ENCODE data around the gene LRRC49. TPM values are rescaled to one million over a fixed set of nuclear protein-coding genes. Genes with fewer than 3 reads are reported as not detected.
A peak's percentile ranks its signal among the peaks of the same experiment; 100 is the strongest.

Gene LRRC49
- total and polyA plus RNA-seq, 2 of the 4 experiments (the other 2 are of a cell fraction), result 8.6 to 16.8 TPM

DNA sequence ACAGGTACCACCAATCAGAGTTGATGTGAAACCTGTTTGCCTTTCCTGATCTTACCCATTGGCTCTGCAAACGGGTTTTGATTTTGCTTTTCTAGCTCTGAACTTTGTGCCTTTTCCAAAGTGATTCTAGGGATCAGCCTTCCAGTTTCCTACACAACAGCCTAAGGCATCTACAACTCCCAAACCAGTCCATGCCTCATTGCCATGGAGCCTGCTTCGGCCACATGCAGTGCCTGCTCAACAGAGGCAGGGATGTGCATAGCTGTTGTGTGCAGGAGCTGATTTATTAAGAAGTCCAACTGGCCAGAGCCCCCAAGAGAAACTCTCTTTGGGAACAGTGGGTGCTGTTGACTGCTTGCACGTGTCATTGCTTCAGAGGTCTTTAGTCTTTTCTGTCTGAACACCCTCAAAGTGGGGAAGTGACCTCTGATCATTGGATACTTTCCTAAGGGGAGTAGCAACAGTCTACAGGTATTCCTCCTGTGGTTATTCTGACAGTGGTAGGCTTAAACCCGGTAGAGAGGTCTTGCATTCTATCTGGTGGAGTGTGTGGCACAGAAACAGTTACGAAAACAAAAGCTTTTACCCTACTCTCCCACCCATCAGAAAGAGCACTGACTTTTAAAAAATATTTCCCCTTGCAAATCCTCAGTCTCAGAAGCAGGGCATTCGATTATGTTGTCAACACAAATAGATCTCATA lies 186.0 kb downstream of the LRRC49 start:
- 0 out of 2 replicates have a peak overlapping the region, but pooled peaks have one; percentile 0 for H3K14ac ChIP-seq (replicated peaks; ENCODE audit: low read depth, low read length)
- ATAC-seq (ENCODE audit: low read depth), result no peak
- no peaks in the 10 kb centered on the region for H3K27me3 ChIP-seq (ENCODE audit: control insufficient read depth, insufficient read depth, low read length)
- H3K4me3 ChIP-seq (ENCODE audit: insufficient read depth, low read depth, low read length), result no peak overlapping the region
- intact Hi-C loops (cut with micrococcal nuclease), result no loop called here
- peak overlapping the region; percentile 2 for H2BK5ac ChIP-seq (ENCODE audit: low read depth, low read length, poor library complexity, severe bottlenecking)
- no peaks in the 10 kb centered on the region for H4K20me1 ChIP-seq (ENCODE audit: insufficient read depth, low read length)
- DNase-seq, result no peak
- H3K9me1 ChIP-seq (ENCODE audit: insufficient read depth, low read length), result peaks cover 9% of the 10 kb centered on the region
- H4K91ac ChIP-seq (ENCODE audit: insufficient read depth, low read depth, low read length), result peak overlapping the region; percentile 39; the same call in 1 of the 2 replicates
- no TSS peak for BruUV-seq (replicated peaks)
- peak overlapping the region; percentile 20 for H2BK120ac ChIP-seq (ENCODE audit: low read depth, low read length)
- H3K23ac ChIP-seq (ENCODE audit: low read depth, low read length), result no peak overlapping the region
- H3K36me3 ChIP-seq (ENCODE audit: control insufficient read depth, insufficient read depth, low read length), result no peaks in the 10 kb centered on the region
- H3K4me2 ChIP-seq (ENCODE audit: low read depth, low read length), result no peak overlapping the region
- H3K18ac ChIP-seq (ENCODE audit: low read depth, low read length), result peak overlapping the region; percentile 48; the same call in 1 of the 2 replicates
- ChIA-PET POLR2A (ENCODE audit: unreplicated experiment) (no interaction called here), CTCF (no interaction called here)
- H2AFZ ChIP-seq (replicated peaks; ENCODE audit: low read length, poor library complexity), result no peak overlapping the region
- in situ Hi-C loops (cut with MboI; ENCODE audit: low sequenced_read_pairs), result no loop called here
- no peak overlapping the region for H3K9ac ChIP-seq (ENCODE audit: low read depth, low read length)
- no peak overlapping the region for H3K27ac ChIP-seq (ENCODE audit: insufficient read depth, low read length)
- dilution Hi-C loops (cut with HindIII; ENCODE audit: low sequenced_read_pairs, unreplicated experiment), result no loop called here
- no peaks in the 10 kb centered on the region; the same call in 1 of the 2 replicates for H3K9me3 ChIP-seq (ENCODE audit: control insufficient read depth, insufficient read depth, low read length)
- peak overlapping the region; percentile 52; the same call in 1 of the 3 replicates for H2BK15ac ChIP-seq (ENCODE audit: low read depth, low read length)
- H2AK9ac ChIP-seq (replicated peaks; ENCODE audit: low read depth, low read length, poor library complexity), result no peak overlapping the region
- no CpG with 5 or more reads among the region's 6 CpGs for WGBS, 2 experiments (ENCODE audit: extremely low coverage in 2 of 2, insufficient read length in 1 of 2)
- peaks cover 15% of the 10 kb centered on the region for H3K4me1 ChIP-seq (ENCODE audit: control insufficient read depth, insufficient read depth, low read length)
- peak overlapping the region; percentile 49; the same call in 1 of the 2 replicates for H4K5ac ChIP-seq (ENCODE audit: low read depth, low read length)
- peak overlapping the region in 1 of 2 experiments; percentile 36; a peak in 1 of 4 replicates for H4K8ac ChIP-seq (ENCODE audit: low read depth in 2 of 2, low read length in 2 of 2)
- H2AK5ac ChIP-seq (ENCODE audit: low read depth, low read length), result peak overlapping the region; percentile 29
- H2BK20ac ChIP-seq (ENCODE audit: low read depth, low read length), result peak overlapping the region; percentile 52; the same call in 1 of the 2 replicates
- TF ChIP-seq CHD1 (IDR thresholded peaks at IDR 0.05; ENCODE audit: low read depth, low read length), result no peak
- no peak for TF ChIP-seq CEBPB (IDR thresholded peaks at IDR 0.05; ENCODE audit: low read depth, low read length)
- TF ChIP-seq, protein P1, sequence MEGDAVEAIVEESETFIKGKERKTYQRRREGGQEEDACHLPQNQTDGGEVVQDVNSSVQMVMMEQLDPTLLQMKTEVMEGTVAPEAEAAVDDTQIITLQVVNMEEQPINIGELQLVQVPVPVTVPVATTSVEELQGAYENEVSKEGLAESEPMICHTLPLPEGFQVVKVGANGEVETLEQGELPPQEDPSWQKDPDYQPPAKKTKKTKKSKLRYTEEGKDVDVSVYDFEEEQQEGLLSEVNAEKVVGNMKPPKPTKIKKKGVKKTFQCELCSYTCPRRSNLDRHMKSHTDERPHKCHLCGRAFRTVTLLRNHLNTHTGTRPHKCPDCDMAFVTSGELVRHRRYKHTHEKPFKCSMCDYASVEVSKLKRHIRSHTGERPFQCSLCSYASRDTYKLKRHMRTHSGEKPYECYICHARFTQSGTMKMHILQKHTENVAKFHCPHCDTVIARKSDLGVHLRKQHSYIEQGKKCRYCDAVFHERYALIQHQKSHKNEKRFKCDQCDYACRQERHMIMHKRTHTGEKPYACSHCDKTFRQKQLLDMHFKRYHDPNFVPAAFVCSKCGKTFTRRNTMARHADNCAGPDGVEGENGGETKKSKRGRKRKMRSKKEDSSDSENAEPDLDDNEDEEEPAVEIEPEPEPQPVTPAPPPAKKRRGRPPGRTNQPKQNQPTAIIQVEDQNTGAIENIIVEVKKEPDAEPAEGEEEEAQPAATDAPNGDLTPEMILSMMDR (conservative IDR thresholded peaks at IDR 0.05; ENCODE audit: low read depth, low read length), result no peak
- TF ChIP-seq, protein P2, sequence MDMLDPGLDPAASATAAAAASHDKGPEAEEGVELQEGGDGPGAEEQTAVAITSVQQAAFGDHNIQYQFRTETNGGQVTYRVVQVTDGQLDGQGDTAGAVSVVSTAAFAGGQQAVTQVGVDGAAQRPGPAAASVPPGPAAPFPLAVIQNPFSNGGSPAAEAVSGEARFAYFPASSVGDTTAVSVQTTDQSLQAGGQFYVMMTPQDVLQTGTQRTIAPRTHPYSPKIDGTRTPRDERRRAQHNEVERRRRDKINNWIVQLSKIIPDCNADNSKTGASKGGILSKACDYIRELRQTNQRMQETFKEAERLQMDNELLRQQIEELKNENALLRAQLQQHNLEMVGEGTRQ (IDR thresholded peaks at IDR 0.05; ENCODE audit: low read depth, low read length), result no peak
- TF ChIP-seq MAFK (IDR thresholded peaks at IDR 0.05; ENCODE audit: low read depth, low read length), result no peak
- TF ChIP-seq RCOR1 (IDR thresholded peaks at IDR 0.05; ENCODE audit: insufficient replicate concordance, low read length), result no peak
- no peak for TF ChIP-seq NFE2L2 (IDR thresholded peaks at IDR 0.05; ENCODE audit: low read depth, low read length)
- no peak for TF ChIP-seq FOS (IDR thresholded peaks at IDR 0.05; ENCODE audit: low read depth, low read length)
- no peaks in the 10 kb centered on the region for H3K79me1 ChIP-seq (ENCODE audit: low read depth in 1 of 2, low read length in 2 of 2)
- H3K56ac ChIP-seq (ENCODE audit: extremely low read depth, insufficient read depth, low read length), result no peak overlapping the region
- peak overlapping the region; percentile 52; the same call in 1 of the 2 replicates for H3K4ac ChIP-seq (ENCODE audit: low read depth, low read length)

All from IMR-90 (cell line).